Trophoblast cell (in vitro differentiated cells and primary cell): ENCODE data around the gene MAP3K20.

Experiments
- DNase-seq, 2 donors: peaks; one replicate each; pipeline ENCODE4 v3.0.0-alpha.2; 2016
- H2AFZ ChIP-seq: 2 replicates; pipeline ENCODE4 v1.6.1; 2013; ENCODE audit warnings: low read length, moderate library complexity, mild to moderate bottlenecking; ENCODE audit not compliant: insufficient read depth, poor library complexity
- H2AK5ac ChIP-seq: 2 replicates; pipeline ENCODE4 v1.6.1; 2013; ENCODE audit warnings: mild to moderate bottlenecking, low read length
- H2BK120ac ChIP-seq: 2 replicates; pipeline ENCODE4 v1.6.1; 2013; ENCODE audit warnings: low read length, mild to moderate bottlenecking, moderate library complexity; ENCODE audit not compliant: insufficient read depth, poor library complexity
- H2BK12ac ChIP-seq: 2 replicates; pipeline ENCODE4 v1.6.1; 2013; ENCODE audit warnings: mild to moderate bottlenecking, low read length, moderate library complexity
- H2BK5ac ChIP-seq: 2 replicates; pipeline ENCODE4 v1.6.1; 2013; ENCODE audit warnings: low read length, low read depth, moderate library complexity, mild to moderate bottlenecking; ENCODE audit not compliant: poor library complexity
- H3K14ac ChIP-seq: 2 replicates; pipeline ENCODE4 v1.6.1; 2013; ENCODE audit warnings: mild to moderate bottlenecking, low read length
- H3K18ac ChIP-seq: 2 replicates; pipeline ENCODE4 v1.6.1; 2013; ENCODE audit warnings: mild to moderate bottlenecking, low read length
- H3K23ac ChIP-seq: 2 replicates; pipeline ENCODE4 v1.6.1; 2013; ENCODE audit warnings: low read length
- H3K27ac ChIP-seq: 2 replicates; pipeline ENCODE4 v1.5.1; 2013; ENCODE audit warnings: low read depth, mild to moderate bottlenecking, inconsistent platforms, low read length, moderate library complexity
- H3K27me3 ChIP-seq: 2 replicates; pipeline ENCODE4 v1.6.1; 2013; ENCODE audit warnings: inconsistent platforms, mild to moderate bottlenecking, low read length, moderate library complexity; ENCODE audit not compliant: insufficient read depth
- H3K36me3 ChIP-seq, 2 experiments: 1 replicate in 1 of 2; 2 replicates in 1 of 2; pipeline ENCODE4 v1.6.1; 2013; ENCODE audit warnings: low read length in 2 of 2, mild to moderate bottlenecking in 2 of 2, moderate library complexity in 1 of 2; ENCODE audit not compliant: insufficient read depth in 2 of 2, control insufficient read depth in 1 of 2
- H3K4ac ChIP-seq: 2 replicates; pipeline ENCODE4 v1.6.1; 2013; ENCODE audit warnings: low read depth, mild to moderate bottlenecking, low read length, moderate library complexity
- H3K4me1 ChIP-seq, 2 experiments: 1 replicate in 1 of 2; 2 replicates in 1 of 2; pipeline ENCODE4 v1.6.1; 2013; ENCODE audit warnings: low read length in 2 of 2, mild to moderate bottlenecking in 2 of 2, moderate library complexity in 1 of 2; ENCODE audit not compliant: insufficient read depth in 2 of 2, control insufficient read depth in 1 of 2
- H3K4me2 ChIP-seq: 2 replicates; pipeline ENCODE4 v1.6.1; 2013; ENCODE audit warnings: inconsistent platforms, mild to moderate bottlenecking, low read length, moderate library complexity
- H3K4me3 ChIP-seq: 2 replicates; pipeline ENCODE4 v1.5.1; 2013; ENCODE audit warnings: mild to moderate bottlenecking, low read depth, low read length, inconsistent platforms
- H3K79me1 ChIP-seq: one replicate; pipeline ENCODE4 v1.6.1; 2013; ENCODE audit warnings: low read length
- H3K79me2 ChIP-seq: 2 replicates; pipeline ENCODE4 v1.6.1; 2013; ENCODE audit warnings: low read length, mild to moderate bottlenecking; ENCODE audit not compliant: control insufficient read depth, insufficient read depth, poor library complexity
- H3K9ac ChIP-seq: 2 replicates; pipeline ENCODE4 v1.6.1; 2013; ENCODE audit warnings: mild to moderate bottlenecking, low read length
- H3K9me3 ChIP-seq: 2 replicates; pipeline ENCODE4 v1.6.1; 2013; ENCODE audit warnings: low read depth, mild to moderate bottlenecking, control low read depth, inconsistent platforms, low read length; ENCODE audit not compliant: insufficient read depth
- H4K12ac ChIP-seq: 2 replicates; pipeline ENCODE4 v1.6.1; 2013; ENCODE audit warnings: low read depth, mild to moderate bottlenecking, low read length, moderate library complexity
- H4K8ac ChIP-seq: 2 replicates; pipeline ENCODE4 v1.6.1; 2013; ENCODE audit warnings: low read depth, mild to moderate bottlenecking, low read length, moderate library complexity
- H4K91ac ChIP-seq: one replicate; pipeline ENCODE4 v1.6.1; 2013; ENCODE audit warnings: low read depth, mild to moderate bottlenecking, low read length, moderate library complexity
- WGBS: extraction: QIAGEN DNeasy Blood & Tissue Kit; methylation state at CpG from one replicate; pipeline ENCODE4 v1.1.7; 2013; ENCODE audit warnings: missing lambda C conversion rate; ENCODE audit not compliant: insufficient read length, insufficient coverage; ENCODE audit errors: extremely low coverage; 5-methylcytosine and 5-hydroxymethylcytosine counted together

MAP3K20 gene

DNA sequence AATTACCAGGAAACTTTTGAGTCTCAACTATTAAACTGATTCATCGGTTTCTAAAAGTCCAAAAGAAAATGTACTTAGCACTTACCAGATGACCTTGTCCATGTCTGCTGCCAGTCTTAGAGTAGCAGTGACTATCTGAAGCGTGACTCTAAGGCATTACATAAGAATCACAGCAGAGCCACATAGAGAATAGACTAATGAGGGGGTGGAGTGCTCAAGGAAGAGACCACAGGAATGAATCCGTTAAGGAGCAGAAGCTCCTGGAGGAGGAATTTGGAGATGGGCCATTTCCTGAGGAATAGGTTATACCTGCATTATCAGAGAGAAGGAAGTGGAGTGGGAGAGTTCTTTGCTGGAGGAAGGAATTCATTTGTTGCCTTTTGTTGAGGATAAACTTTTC lies 116.0 kb downstream of the MAP3K20 start:
- Histone ChIP-seq H2AK5ac (no peak overlapping the region), H3K4ac (no peak overlapping the region), H3K18ac (no peak overlapping the region), H3K79me1 (no peaks in the 10 kb centered on the region), H4K91ac (no peak overlapping the region), H2BK12ac (no peak overlapping the region), H2BK120ac (no peak overlapping the region), H3K4me2 (no peak overlapping the region), H4K8ac (no peak overlapping the region), H3K4me1 (peaks cover 2 to 3% of the 10 kb centered on the region in 2 experiments), H3K79me2 (no peaks in the 10 kb centered on the region), H3K27ac (no peak overlapping the region), H3K9me3 (no peaks in the 10 kb centered on the region), H2AFZ (no peak overlapping the region), H3K36me3 (no peaks in the 10 kb centered on the region), H4K12ac (no peak overlapping the region), H3K14ac (no peak overlapping the region), H2BK5ac (no peak overlapping the region), H3K4me3 (no peak overlapping the region), H3K23ac (no peak overlapping the region), H3K9ac (no peak overlapping the region), H3K27me3 (no peaks in the 10 kb centered on the region)
- no CpG with 5 or more reads among the region's 3 CpGs for WGBS
- DNase-seq, result peak; percentile 31 to 73

GRCh38 chr2:173192071-173192470 lies 116.4 kb downstream of the MAP3K20 start:
- Histone ChIP-seq H3K9ac (no peak overlapping the region), H2AK5ac (no peak overlapping the region), H4K91ac (no peak overlapping the region), H3K4me2 (no peak overlapping the region), H2BK12ac (no peak overlapping the region), H3K79me1 (no peaks in the 10 kb centered on the region), H3K18ac (no peak overlapping the region), H3K79me2 (no peaks in the 10 kb centered on the region), H2BK5ac (no peak overlapping the region), H2BK120ac (no peak overlapping the region), H3K27ac (no peak overlapping the region), H3K4ac (no peak overlapping the region), H4K8ac (no peak overlapping the region), H3K14ac (no peak overlapping the region), H2AFZ (no peak overlapping the region), H3K23ac (no peak overlapping the region), H3K4me3 (no peak overlapping the region), H3K36me3 (no peaks in the 10 kb centered on the region), H3K4me1 (peaks cover 2 to 3% of the 10 kb centered on the region in 2 experiments), H3K27me3 (no peaks in the 10 kb centered on the region), H3K9me3 (no peaks in the 10 kb centered on the region), H4K12ac (no peak overlapping the region)
- peak; percentile 37 to 88 for DNase-seq
- WGBS, result no CpG with 5 or more reads among the region's 4 CpGs

- no peak overlapping the region for H3K4ac ChIP-seq
- peak; percentile 54 to 87 for DNase-seq
These were observed 118.3 kb downstream of the MAP3K20 start for GRCh38 chr2:173193925-173194324.

DNA sequence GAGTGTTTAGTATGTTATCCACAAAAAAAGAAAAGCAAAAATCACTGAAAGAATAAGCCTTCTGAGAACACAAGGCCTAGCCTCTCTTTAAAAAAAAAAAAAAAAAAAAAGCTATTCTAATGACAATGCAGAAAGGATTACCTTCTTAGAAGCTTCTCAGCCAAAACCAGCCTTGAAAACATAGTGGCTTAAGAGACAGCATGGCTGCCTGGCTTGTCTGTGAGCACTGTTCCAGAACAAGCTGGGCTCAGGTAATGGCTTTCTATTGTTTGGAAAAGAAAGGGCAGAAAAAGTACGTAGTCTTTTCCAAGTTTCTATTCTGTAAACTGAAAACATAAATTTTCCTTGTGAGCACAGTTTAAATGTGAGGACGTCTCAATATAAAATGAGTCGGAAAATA lies 119.5 kb downstream of the MAP3K20 start:
- DNase-seq, result no peak
- Histone ChIP-seq H3K36me3 (peaks cover 0 to 3% of the 10 kb centered on the region in 2 experiments), H2AFZ (no peak overlapping the region), H4K8ac (no peak overlapping the region), H2AK5ac (no peak overlapping the region), H3K79me2 (no peaks in the 10 kb centered on the region), H3K9ac (no peak overlapping the region), H3K18ac (no peak overlapping the region), H3K4ac (no peak overlapping the region), H2BK5ac (no peak overlapping the region), H3K14ac (no peak overlapping the region), H3K79me1 (no peaks in the 10 kb centered on the region), H4K12ac (no peak overlapping the region), H3K27ac (no peak overlapping the region), H3K4me1 (peaks cover 2 to 3% of the 10 kb centered on the region in 2 experiments), H3K4me3 (no peak overlapping the region), H2BK120ac (no peak overlapping the region), H3K23ac (no peak overlapping the region), H3K9me3 (no peaks in the 10 kb centered on the region), H3K27me3 (no peaks in the 10 kb centered on the region), H2BK12ac (no peak overlapping the region), H3K4me2 (no peak overlapping the region), H4K91ac (no peak overlapping the region)
- no CpG with 5 or more reads among the region's 3 CpGs for WGBS

More at GRCh38 chr2:173193925-173194324, 118.3 kb downstream of the MAP3K20 start:
- H3K9ac ChIP-seq, result no peak overlapping the region
- H3K79me1 ChIP-seq, result no peaks in the 10 kb centered on the region
- H4K91ac ChIP-seq, result no peak overlapping the region
- no peaks in the 10 kb centered on the region for H3K79me2 ChIP-seq
- no peak overlapping the region for H4K12ac ChIP-seq
- H2BK5ac ChIP-seq, result no peak overlapping the region
- H3K4me2 ChIP-seq, result no peak overlapping the region
- no peak overlapping the region for H3K23ac ChIP-seq
- WGBS, result no CpG with 5 or more reads among the region's 1 CpG
- H3K14ac ChIP-seq, result no peak overlapping the region
- H2AK5ac ChIP-seq, result no peak overlapping the region
- peaks cover 0 to 3% of the 10 kb centered on the region in 2 experiments for H3K36me3 ChIP-seq
- no peaks in the 10 kb centered on the region for H3K27me3 ChIP-seq
- H3K18ac ChIP-seq, result no peak overlapping the region
- no peak overlapping the region for H3K4me3 ChIP-seq
- no peak overlapping the region for H2BK12ac ChIP-seq
- H2BK120ac ChIP-seq, result no peak overlapping the region
- no peak overlapping the region for H2AFZ ChIP-seq
- no peaks in the 10 kb centered on the region for H3K9me3 ChIP-seq
- H4K8ac ChIP-seq, result no peak overlapping the region
- peaks cover 2 to 3% of the 10 kb centered on the region in 2 experiments for H3K4me1 ChIP-seq
- peak overlapping the region; percentile 12 for H3K27ac ChIP-seq
